ENCODE results near the gene CORO2A.
A peak's percentile ranks its signal among the peaks of the same experiment; 100 is the strongest.

CORO2A gene

GRCh38 chr9:98203153-98203552, 10.7 kb upstream of the CORO2A start:
- H3K9me3 ChIP-seq (ENCODE audit: insufficient read depth, low read depth, low read length): peaks cover 3% of the 10 kb centered on the region; the same call in 1 of the 2 replicates
- H3K27ac ChIP-seq (ENCODE audit: low read length): no peak overlapping the region
- H3K27me3 ChIP-seq (ENCODE audit: insufficient read depth, low read length): no peaks in the 10 kb centered on the region
- no peak overlapping the region for H3K9ac ChIP-seq (ENCODE audit: low read depth, low read length)
- peaks cover 3% of the 10 kb centered on the region for H3K36me3 ChIP-seq (ENCODE audit: insufficient read depth, low read depth, low read length)
- peaks cover 7% of the 10 kb centered on the region; the same call in 1 of the 2 replicates for H3K4me1 ChIP-seq (ENCODE audit: insufficient read depth, low read length)
- no peak overlapping the region for H3K4me3 ChIP-seq (ENCODE audit: low read length)

- no peak overlapping the region for H3K4me3 ChIP-seq (ENCODE audit: low read length)
- H3K27me3 ChIP-seq (ENCODE audit: insufficient read depth, low read length): no peaks in the 10 kb centered on the region
- H3K9me3 ChIP-seq (ENCODE audit: insufficient read depth, low read depth, low read length): no peaks in the 10 kb centered on the region
- no peak overlapping the region for H3K9ac ChIP-seq (ENCODE audit: low read depth, low read length)
- H3K4me1 ChIP-seq (ENCODE audit: insufficient read depth, low read length): peaks cover 7% of the 10 kb centered on the region; the same call in 1 of the 2 replicates
- H3K36me3 ChIP-seq (ENCODE audit: insufficient read depth, low read depth, low read length): no peaks in the 10 kb centered on the region
- no peak overlapping the region for H3K27ac ChIP-seq (ENCODE audit: low read length)
Measured at GRCh38 chr9:98202252-98202651, 9.8 kb upstream of the CORO2A start.

- Histone ChIP-seq H3K27ac (ENCODE audit: low read length) (no peak overlapping the region), H3K4me3 (ENCODE audit: low read length) (no peak overlapping the region)
Measured at GRCh38 chr9:98201749-98202148, 9.3 kb upstream of the CORO2A start.

GRCh38 chr9:98201102-98201501, 8.7 kb upstream of the CORO2A start:
- no peaks in the 10 kb centered on the region for H3K9me3 ChIP-seq (ENCODE audit: insufficient read depth, low read depth, low read length)
- H3K27me3 ChIP-seq (ENCODE audit: insufficient read depth, low read length): no peaks in the 10 kb centered on the region
- no peak overlapping the region for H3K9ac ChIP-seq (ENCODE audit: low read depth, low read length)
- H3K4me1 ChIP-seq (ENCODE audit: insufficient read depth, low read length): peaks cover 7% of the 10 kb centered on the region; the same call in 1 of the 2 replicates
- no peaks in the 10 kb centered on the region for H3K36me3 ChIP-seq (ENCODE audit: insufficient read depth, low read depth, low read length)
- H3K27ac ChIP-seq (ENCODE audit: low read length): no peak overlapping the region
- no peak overlapping the region for H3K4me3 ChIP-seq (ENCODE audit: low read length)

More at GRCh38 chr9:98201749-98202148, 9.3 kb upstream of the CORO2A start:
- no peaks in the 10 kb centered on the region for H3K9me3 ChIP-seq (ENCODE audit: insufficient read depth, low read depth, low read length)
- H3K36me3 ChIP-seq (ENCODE audit: insufficient read depth, low read depth, low read length): no peaks in the 10 kb centered on the region
- H3K27me3 ChIP-seq (ENCODE audit: insufficient read depth, low read length): no peaks in the 10 kb centered on the region
- no peak overlapping the region for H3K9ac ChIP-seq (ENCODE audit: low read depth, low read length)
- peaks cover 7% of the 10 kb centered on the region; the same call in 1 of the 2 replicates for H3K4me1 ChIP-seq (ENCODE audit: insufficient read depth, low read length)

- no peaks in the 10 kb centered on the region for H3K27me3 ChIP-seq (ENCODE audit: insufficient read depth, low read length)
- H3K27ac ChIP-seq (ENCODE audit: low read length): no peak overlapping the region
- no peaks in the 10 kb centered on the region for H3K36me3 ChIP-seq (ENCODE audit: insufficient read depth, low read depth, low read length)
Measured at GRCh38 chr9:98199388-98200033, 7.1 kb upstream of the CORO2A start.

GRCh38 chr9:98195671-98196070, 3.2 kb upstream of the CORO2A start:
- no peak overlapping the region for H3K27ac ChIP-seq (ENCODE audit: low read length)
- H3K36me3 ChIP-seq (ENCODE audit: insufficient read depth, low read depth, low read length): no peaks in the 10 kb centered on the region
- H3K9ac ChIP-seq (ENCODE audit: low read depth, low read length): no peak overlapping the region
- H3K4me1 ChIP-seq (ENCODE audit: insufficient read depth, low read length): peaks cover 17% of the 10 kb centered on the region
- peaks cover 13% of the 10 kb centered on the region; the same call in 1 of the 2 replicates for H3K27me3 ChIP-seq (ENCODE audit: insufficient read depth, low read length)
- no peaks in the 10 kb centered on the region for H3K9me3 ChIP-seq (ENCODE audit: insufficient read depth, low read depth, low read length)
- H3K4me3 ChIP-seq (ENCODE audit: low read length): no peak overlapping the region

More at GRCh38 chr9:98199388-98200033, 7.1 kb upstream of the CORO2A start:
- H3K4me3 ChIP-seq (ENCODE audit: low read length): no peak overlapping the region
- H3K9me3 ChIP-seq (ENCODE audit: insufficient read depth, low read depth, low read length): no peaks in the 10 kb centered on the region
- H3K4me1 ChIP-seq (ENCODE audit: insufficient read depth, low read length): peaks cover 7% of the 10 kb centered on the region; the same call in 1 of the 2 replicates
- no peak overlapping the region for H3K9ac ChIP-seq (ENCODE audit: low read depth, low read length)

- Histone ChIP-seq H3K27me3 (ENCODE audit: insufficient read depth, low read length) (peaks cover 13% of the 10 kb centered on the region; the same call in 1 of the 2 replicates), H3K36me3 (ENCODE audit: insufficient read depth, low read depth, low read length) (no peaks in the 10 kb centered on the region), H3K4me1 (ENCODE audit: insufficient read depth, low read length) (peaks cover 10% of the 10 kb centered on the region), H3K4me3 (ENCODE audit: low read length) (peak overlapping the region; percentile 77), H3K9me3 (ENCODE audit: insufficient read depth, low read depth, low read length) (no peaks in the 10 kb centered on the region), H3K9ac (ENCODE audit: low read depth, low read length) (0 out of 2 replicates have a peak overlapping the region, but pooled peaks have one; percentile 59), H3K27ac (ENCODE audit: low read length) (no peak overlapping the region)
Measured at GRCh38 chr9:98193336-98193944, 1.0 kb upstream of the CORO2A start.

GRCh38 chr9:98191671-98192502, 550 bp downstream of the CORO2A start:
- Histone ChIP-seq H3K36me3 (ENCODE audit: insufficient read depth, low read depth, low read length) (no peaks in the 10 kb centered on the region), H3K27ac (ENCODE audit: low read length) (no peak overlapping the region), H3K9me3 (ENCODE audit: insufficient read depth, low read depth, low read length) (no peaks in the 10 kb centered on the region), H3K4me1 (ENCODE audit: insufficient read depth, low read length) (peaks cover 10% of the 10 kb centered on the region), H3K9ac (ENCODE audit: low read depth, low read length) (peak overlapping the region; percentile 65; the same call in 1 of the 2 replicates), H3K4me3 (ENCODE audit: low read length) (peak overlapping the region; percentile 77), H3K27me3 (ENCODE audit: insufficient read depth, low read length) (peaks cover 13% of the 10 kb centered on the region; the same call in 1 of the 2 replicates)

GRCh38 chr9:98191181-98191608, 1.2 kb downstream of the CORO2A start:
- Histone ChIP-seq H3K9ac (ENCODE audit: low read depth, low read length) (peak overlapping the region; percentile 65; the same call in 1 of the 2 replicates), H3K36me3 (ENCODE audit: insufficient read depth, low read depth, low read length) (no peaks in the 10 kb centered on the region), H3K4me1 (ENCODE audit: insufficient read depth, low read length) (peaks cover 10% of the 10 kb centered on the region), H3K4me3 (ENCODE audit: low read length) (peak overlapping the region; percentile 77), H3K27me3 (ENCODE audit: insufficient read depth, low read length) (peaks cover 13% of the 10 kb centered on the region; the same call in 1 of the 2 replicates), H3K9me3 (ENCODE audit: insufficient read depth, low read depth, low read length) (no peaks in the 10 kb centered on the region), H3K27ac (ENCODE audit: low read length) (no peak overlapping the region)

GRCh38 chr9:98190757-98191105, 1.7 kb downstream of the CORO2A start:
- Histone ChIP-seq H3K9me3 (ENCODE audit: insufficient read depth, low read depth, low read length) (no peaks in the 10 kb centered on the region), H3K9ac (ENCODE audit: low read depth, low read length) (no peak overlapping the region), H3K36me3 (ENCODE audit: insufficient read depth, low read depth, low read length) (no peaks in the 10 kb centered on the region), H3K4me1 (ENCODE audit: insufficient read depth, low read length) (peaks cover 10% of the 10 kb centered on the region), H3K27ac (ENCODE audit: low read length) (no peak overlapping the region), H3K4me3 (ENCODE audit: low read length) (no peak overlapping the region), H3K27me3 (ENCODE audit: insufficient read depth, low read length) (peaks cover 13% of the 10 kb centered on the region; the same call in 1 of the 2 replicates)

- H3K27ac ChIP-seq (ENCODE audit: low read length): no peak overlapping the region
- H3K9ac ChIP-seq (ENCODE audit: low read depth, low read length): no peak overlapping the region
- H3K27me3 ChIP-seq (ENCODE audit: insufficient read depth, low read length): peaks cover 13% of the 10 kb centered on the region; the same call in 1 of the 2 replicates
- no peak overlapping the region for H3K4me3 ChIP-seq (ENCODE audit: low read length)
- H3K36me3 ChIP-seq (ENCODE audit: insufficient read depth, low read depth, low read length): no peaks in the 10 kb centered on the region
- H3K4me1 ChIP-seq (ENCODE audit: insufficient read depth, low read length): peaks cover 10% of the 10 kb centered on the region
- H3K9me3 ChIP-seq (ENCODE audit: insufficient read depth, low read depth, low read length): no peaks in the 10 kb centered on the region
Measured at GRCh38 chr9:98189412-98189811, 3.0 kb downstream of the CORO2A start.

Data from iPS-20b (cell line).